Fibroblast of skin of left biceps (primary cell): Measurements from ENCODE around the gene ABCA2.

Experiments used
- DNase-seq, 2 experiments: peaks; one replicate each; pipeline ENCODE4 v3.0.0-alpha.2; 2013; ENCODE audit warnings: low read depth in 2 of 2

ABCA2 gene

GRCh38 chr9:137000177-137000930 is 27.7 kb downstream of the ABCA2 start:
- DNase-seq: no peak

- DNase-seq: no peak
These were observed 30.2 kb downstream of the ABCA2 start for GRCh38 chr9:136997830-136998234.

GRCh38 chr9:136997371-136997770 is 30.7 kb downstream of the ABCA2 start:
- DNase-seq: no peak

GRCh38 chr9:136996361-136997292 is 31.4 kb downstream of the ABCA2 start, which contains the start of gene CLIC3:
Gene CLIC3, minus strand, starts transcription at chr9:136996568. Its CDS starts 25 bp downstream, at chr9:136996543.
- DNase-seq: no peak

- DNase-seq: no peak
These were observed 32.2 kb downstream of the ABCA2 start for GRCh38 chr9:136995772-136996311.

- DNase-seq: no peak
These were observed 32.7 kb downstream of the ABCA2 start for GRCh38 chr9:136995362-136995761.

- no peak for DNase-seq
These were observed 33.2 kb downstream of the ABCA2 start for GRCh38 chr9:136994888-136995230.

GRCh38 chr9:136994180-136994887 is 33.7 kb downstream of the ABCA2 start:
- DNase-seq: no peak

- DNase-seq: no peak
These were observed 35.1 kb downstream of the ABCA2 start for GRCh38 chr9:136992819-136993369.

GRCh38 chr9:136991993-136992818 is 35.8 kb downstream of the ABCA2 start, which contains the start of gene PAXX:
Gene PAXX, plus strand, starts transcription at chr9:136992422. Its CDS starts 22 bp downstream, at chr9:136992444.
- DNase-seq: peak; percentile 61 to 63

- DNase-seq: no peak
These were observed 37.7 kb downstream of the ABCA2 start for GRCh38 chr9:136990242-136990911.

- no peak for DNase-seq
These were observed 39.2 kb downstream of the ABCA2 start for GRCh38 chr9:136988872-136989271.

GRCh38 chr9:136985853-136986252 is 42.2 kb downstream of the ABCA2 start:
- no peak for DNase-seq

GRCh38 chr9:136985027-136985602 is 42.9 kb downstream of the ABCA2 start:
- no peak for DNase-seq

- DNase-seq: no peak
These were observed 43.5 kb downstream of the ABCA2 start for GRCh38 chr9:136984464-136985026.

GRCh38 chr9:136983656-136984314 is 44.3 kb downstream of the ABCA2 start:
- DNase-seq: no peak

GRCh38 chr9:136983167-136983566 is 44.9 kb downstream of the ABCA2 start:
- DNase-seq: no peak

- no peak for DNase-seq
These were observed 45.6 kb downstream of the ABCA2 start, which contains the start of gene LCNL1 for GRCh38 chr9:136982232-136983051. Gene LCNL1, plus strand, starts transcription at chr9:136982993. Its CDS starts 594 bp downstream, at chr9:136983587.
